A673 (cell line): ENCODE results near the gene SOBP. TPM values are rescaled to one million over a fixed set of nuclear protein-coding genes. Genes with fewer than 3 reads are reported as not detected.

Experiments
- BruUV-seq: library from RNA; stranded (reverse); fragments of 400-500 nt; replicated peaks from 2 replicates; lab custom pipeline; 2021; lab: Mats Ljungman, UMichigan
- CTCF ChIA-PET: fragments of 300-600 bp; sonication (Branson Sonifier 250); formaldehyde crosslinking; loops from one replicate; lab custom pipeline; 2022; ENCODE audit warnings: antibody characterized with exemption; lab: Charles Lee
- POLR2A ChIA-PET: fragments of 300-600 bp; sonication (Branson Sonifier 250); formaldehyde crosslinking; loops from one replicate; lab custom pipeline; 2022; ENCODE audit warnings: antibody characterized with exemption; ENCODE audit not compliant: low non-redundant PET; lab: Charles Lee
- DNase-seq: peaks from one replicate; pipeline ENCODE4 v3.0.0-alpha.2; 2015; ENCODE audit warnings: low spot score
- H3K27ac ChIP-seq: fragments of 200-600 bp; sonication (generic); 2 replicates; pipeline ENCODE4 v1.5.1; 2016; ENCODE audit warnings: mixed run types, low read depth, mild to moderate bottlenecking, mixed read lengths, antibody characterized with exemption, low read length; ENCODE audit not compliant: poor library complexity, severe bottlenecking
- H3K27me3 ChIP-seq: fragments of 200-600 bp; sonication (generic); replicated peaks from 2 replicates; pipeline ENCODE4 v1.6.1; 2017; ENCODE audit warnings: mixed run types, low read depth, mild to moderate bottlenecking, mixed read lengths, antibody characterized with exemption, low read length; ENCODE audit not compliant: insufficient read depth, poor library complexity
- H3K36me3 ChIP-seq: fragments of 200-600 bp; sonication (generic); 2 replicates; pipeline ENCODE4 v1.6.1; 2016; ENCODE audit warnings: mixed run types, mild to moderate bottlenecking, mixed read lengths, antibody characterized with exemption, low read length; ENCODE audit not compliant: insufficient read depth, poor library complexity, severe bottlenecking
- H3K4me1 ChIP-seq: fragments of 200-600 bp; sonication (generic); 2 replicates; pipeline ENCODE4 v1.6.1; 2017; ENCODE audit warnings: mixed run types, mild to moderate bottlenecking, mixed read lengths, antibody characterized with exemption, low read length; ENCODE audit not compliant: insufficient read depth, poor library complexity, severe bottlenecking
- H3K4me3 ChIP-seq: fragments of 200-600 bp; sonication (generic); 2 replicates; pipeline ENCODE4 v1.5.1; 2016; ENCODE audit warnings: low read depth, mixed run types, mild to moderate bottlenecking, mixed read lengths, low read length; ENCODE audit not compliant: poor library complexity, severe bottlenecking
- H3K9me3 ChIP-seq: fragments of 200-600 bp; sonication (generic); 2 replicates; pipeline ENCODE4 v1.6.1; 2016; ENCODE audit warnings: mixed run types, low read depth, mild to moderate bottlenecking, mixed read lengths, antibody characterized with exemption, low read length; ENCODE audit not compliant: poor library complexity, severe bottlenecking
- EZH2 ChIP-seq: fragments of 200-600 bp; sonication (generic); IDR thresholded peaks from 2 replicates; pipeline ENCODE4 v1.6.1; 2017; ENCODE audit warnings: borderline replicate concordance, low read depth, mild to moderate bottlenecking, mixed read lengths, antibody characterized with exemption, low read length; ENCODE audit not compliant: poor library complexity, severe bottlenecking
- intact Hi-C: fragments of 100-400 bp; cut with micrococcal nuclease; formaldehyde crosslinking; loops from one replicate; pipeline ENCODE4 v1.10.0; 2022; ENCODE audit not compliant: unreplicated experiment
- total RNA-seq: library from RNA; stranded (reverse); gene quantifications from 2 replicates; pipeline ENCODE4 v1.2.3, GENCODE V29; 2021
- TF ChIP-seq, protein P1 (sequence below): fragments of 300-800, 200-600 bp; sonication (generic); conservative IDR thresholded peaks from 2 replicates; pipeline ENCODE4 v1.5.1; 2017; ENCODE audit warnings: low read depth, mild to moderate bottlenecking, antibody characterized with exemption, low read length, moderate library complexity, mixed read lengths

Gene SOBP
- total RNA-seq, 1 experiment from 2014 or later, result 3.3 TPM

DNA sequence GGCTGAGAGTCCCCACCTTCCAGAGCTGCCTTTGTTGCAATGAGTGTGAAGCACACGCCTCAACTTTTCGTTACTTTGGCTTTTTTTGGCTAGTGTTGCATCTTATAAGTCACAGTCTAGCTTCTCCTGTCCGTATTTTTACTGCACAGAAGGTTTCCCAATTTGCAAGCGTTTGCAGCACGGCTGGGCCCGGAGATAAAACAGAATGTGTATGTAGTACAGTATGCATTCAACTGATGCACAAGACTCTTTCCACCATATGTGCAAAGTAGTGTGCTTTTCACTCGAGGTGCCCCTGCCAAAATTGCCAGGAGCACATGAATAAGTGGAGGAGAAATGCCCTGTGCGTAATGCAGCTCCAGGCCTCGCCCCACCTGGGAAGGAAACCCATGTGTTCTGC is 79.6 kb downstream of the SOBP start:
- no peak for DNase-seq
- no peaks in the 10 kb centered on the region for H3K27me3 ChIP-seq
- intact Hi-C loops, result no loop called here
- CTCF ChIA-PET, result no interaction called here
- no peaks in the 10 kb centered on the region for H3K36me3 ChIP-seq
- BruUV-seq, result no TSS peak
- H3K4me3 ChIP-seq, result no peak overlapping the region
- no peak for TF ChIP-seq EZH2
- TF ChIP-seq, protein P1, sequence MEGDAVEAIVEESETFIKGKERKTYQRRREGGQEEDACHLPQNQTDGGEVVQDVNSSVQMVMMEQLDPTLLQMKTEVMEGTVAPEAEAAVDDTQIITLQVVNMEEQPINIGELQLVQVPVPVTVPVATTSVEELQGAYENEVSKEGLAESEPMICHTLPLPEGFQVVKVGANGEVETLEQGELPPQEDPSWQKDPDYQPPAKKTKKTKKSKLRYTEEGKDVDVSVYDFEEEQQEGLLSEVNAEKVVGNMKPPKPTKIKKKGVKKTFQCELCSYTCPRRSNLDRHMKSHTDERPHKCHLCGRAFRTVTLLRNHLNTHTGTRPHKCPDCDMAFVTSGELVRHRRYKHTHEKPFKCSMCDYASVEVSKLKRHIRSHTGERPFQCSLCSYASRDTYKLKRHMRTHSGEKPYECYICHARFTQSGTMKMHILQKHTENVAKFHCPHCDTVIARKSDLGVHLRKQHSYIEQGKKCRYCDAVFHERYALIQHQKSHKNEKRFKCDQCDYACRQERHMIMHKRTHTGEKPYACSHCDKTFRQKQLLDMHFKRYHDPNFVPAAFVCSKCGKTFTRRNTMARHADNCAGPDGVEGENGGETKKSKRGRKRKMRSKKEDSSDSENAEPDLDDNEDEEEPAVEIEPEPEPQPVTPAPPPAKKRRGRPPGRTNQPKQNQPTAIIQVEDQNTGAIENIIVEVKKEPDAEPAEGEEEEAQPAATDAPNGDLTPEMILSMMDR, result no peak
- H3K9me3 ChIP-seq, result no peaks in the 10 kb centered on the region
- no peak overlapping the region for H3K27ac ChIP-seq
- no peaks in the 10 kb centered on the region for H3K4me1 ChIP-seq
- POLR2A ChIA-PET, result no interaction called here

DNA sequence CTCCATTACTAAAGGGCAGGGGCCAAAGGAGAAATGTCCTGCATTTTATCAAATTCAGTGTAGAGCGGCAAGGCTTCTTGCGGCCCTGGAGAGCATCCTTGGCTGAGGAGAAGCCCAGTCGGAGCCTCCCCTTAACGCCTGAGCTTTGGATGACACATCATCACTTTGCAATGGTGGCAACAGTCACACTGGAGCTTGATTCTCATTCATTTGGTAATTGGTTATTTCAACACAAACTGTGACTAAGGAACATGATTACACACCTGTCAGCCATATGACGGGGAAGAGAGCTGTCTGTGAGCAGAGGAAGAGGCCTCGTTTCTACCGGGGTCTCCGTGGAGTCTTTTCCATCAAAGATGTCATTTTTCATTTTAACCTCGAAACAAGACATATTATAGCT is 81.4 kb downstream of the SOBP start:
- Histone ChIP-seq H3K4me3 (no peak overlapping the region), H3K9me3 (no peaks in the 10 kb centered on the region), H3K27ac (no peak overlapping the region), H3K36me3 (no peaks in the 10 kb centered on the region), H3K27me3 (no peaks in the 10 kb centered on the region), H3K4me1 (no peaks in the 10 kb centered on the region)
- ChIA-PET POLR2A (no interaction called here), CTCF (no interaction called here)
- no peak for DNase-seq
- TF ChIP-seq, protein P1, result no peak
- no peak for TF ChIP-seq EZH2
- BruUV-seq, result no TSS peak
- intact Hi-C loops, result no loop called here

DNA sequence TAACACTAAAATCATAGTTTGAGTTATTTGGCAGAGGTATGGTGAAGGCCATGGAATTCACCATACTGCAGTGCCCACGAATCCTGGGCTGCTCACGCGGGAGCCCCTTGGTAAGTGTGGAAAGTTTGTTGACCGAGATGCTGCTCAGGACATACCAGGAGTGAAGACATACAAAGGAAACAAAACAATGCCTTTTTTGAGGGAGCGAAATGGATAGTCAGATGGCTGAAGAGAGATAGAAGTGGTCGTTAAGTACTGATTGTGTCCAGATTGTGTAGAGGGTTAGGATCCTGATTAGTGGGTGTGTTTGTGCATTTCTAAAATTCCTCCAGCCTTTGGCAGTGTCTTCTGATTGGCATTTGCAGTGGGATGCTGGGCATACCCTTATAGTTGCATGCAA is 83.0 kb downstream of the SOBP start:
- intact Hi-C loops, result no loop called here
- no peak for DNase-seq
- Histone ChIP-seq H3K9me3 (no peaks in the 10 kb centered on the region), H3K4me1 (no peaks in the 10 kb centered on the region), H3K27me3 (no peaks in the 10 kb centered on the region), H3K27ac (no peak overlapping the region), H3K36me3 (no peaks in the 10 kb centered on the region), H3K4me3 (no peak overlapping the region)
- POLR2A ChIA-PET, result no interaction called here
- no peak for TF ChIP-seq EZH2
- TF ChIP-seq, protein P1, result no peak
- no TSS peak for BruUV-seq
- CTCF ChIA-PET, result no interaction called here
